GM12891 (cell line): ENCODE data around the gene SMC6.

Experiments used
- PAX5 ChIP-seq: IDR thresholded peaks from 2 replicates; pipeline ENCODE4 v1.6.1; 2011; ENCODE audit warnings: low read length, moderate library complexity, mild to moderate bottlenecking; ENCODE audit not compliant: insufficient read depth, severe bottlenecking
- POLR2A ChIP-seq: IDR thresholded peaks from 2 replicates; pipeline ENCODE4 v1.6.1; 2011; ENCODE audit warnings: low read depth, low read length, control low read depth
- POLR2AphosphoS5 ChIP-seq: IDR thresholded peaks from 2 replicates; pipeline ENCODE4 v1.6.1; 2011; ENCODE audit warnings: low read depth, low read length, control low read depth
- SPI1 ChIP-seq: IDR thresholded peaks from 2 replicates; pipeline ENCODE4 v1.6.1; 2011; ENCODE audit warnings: low read depth, low read length, control low read depth

- TF ChIP-seq POLR2AphosphoS5 (no peak), POLR2A (no peak), SPI1 (no peak), PAX5 (no peak)
These were observed 35.2 kb upstream of the SMC6 start for GRCh38 chr2:17788773-17789172.
